HL-60 (cell line): ENCODE results near the gene IRF4.

Experiments used
- CTCF ChIP-seq: IDR thresholded peaks from one replicate; pipeline ENCODE4 v1.5.1; 2011; ENCODE audit warnings: low read length, control low read depth, inconsistent platforms; ENCODE audit not compliant: insufficient read depth
- REST ChIP-seq: IDR thresholded peaks from 2 replicates; pipeline ENCODE4 v1.6.1; 2012; ENCODE audit warnings: low read depth; ENCODE audit not compliant: insufficient replicate concordance

- no peak for TF ChIP-seq CTCF
- no peak for TF ChIP-seq REST
Measured at GRCh38 chr6:443621-444159, 52.1 kb downstream of the IRF4 start.
